Measurements from ENCODE around the gene IFT57.

DNA sequence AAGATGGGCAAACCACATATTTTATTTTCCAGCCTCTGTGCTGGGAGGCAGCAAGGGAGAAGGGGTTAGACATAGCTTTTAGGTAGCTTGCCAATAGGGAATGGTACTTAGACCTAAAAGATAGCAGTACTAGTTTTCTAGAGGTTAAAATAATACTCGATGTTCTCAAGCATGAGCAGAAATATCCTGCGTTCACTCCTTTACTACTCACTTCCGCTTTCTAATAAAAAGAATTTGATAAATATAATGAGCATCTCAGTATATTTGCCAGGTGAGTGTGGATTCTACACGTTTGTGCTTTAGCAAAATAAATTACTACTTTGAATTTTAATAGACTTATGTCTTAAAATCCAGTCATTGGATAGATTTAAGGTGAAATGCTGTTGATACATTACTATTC lies 92.0 kb downstream of the IFT57 start:
- TF ChIP-seq, protein P1, sequence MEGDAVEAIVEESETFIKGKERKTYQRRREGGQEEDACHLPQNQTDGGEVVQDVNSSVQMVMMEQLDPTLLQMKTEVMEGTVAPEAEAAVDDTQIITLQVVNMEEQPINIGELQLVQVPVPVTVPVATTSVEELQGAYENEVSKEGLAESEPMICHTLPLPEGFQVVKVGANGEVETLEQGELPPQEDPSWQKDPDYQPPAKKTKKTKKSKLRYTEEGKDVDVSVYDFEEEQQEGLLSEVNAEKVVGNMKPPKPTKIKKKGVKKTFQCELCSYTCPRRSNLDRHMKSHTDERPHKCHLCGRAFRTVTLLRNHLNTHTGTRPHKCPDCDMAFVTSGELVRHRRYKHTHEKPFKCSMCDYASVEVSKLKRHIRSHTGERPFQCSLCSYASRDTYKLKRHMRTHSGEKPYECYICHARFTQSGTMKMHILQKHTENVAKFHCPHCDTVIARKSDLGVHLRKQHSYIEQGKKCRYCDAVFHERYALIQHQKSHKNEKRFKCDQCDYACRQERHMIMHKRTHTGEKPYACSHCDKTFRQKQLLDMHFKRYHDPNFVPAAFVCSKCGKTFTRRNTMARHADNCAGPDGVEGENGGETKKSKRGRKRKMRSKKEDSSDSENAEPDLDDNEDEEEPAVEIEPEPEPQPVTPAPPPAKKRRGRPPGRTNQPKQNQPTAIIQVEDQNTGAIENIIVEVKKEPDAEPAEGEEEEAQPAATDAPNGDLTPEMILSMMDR (IDR thresholded peaks at IDR 0.05): no peak
- TF ChIP-seq ETV6 (CRISPR knock-in tag; IDR thresholded peaks at IDR 0.05) (no peak), ZNF317 (CRISPR knock-in tag; IDR thresholded peaks at IDR 0.05; ENCODE audit: borderline replicate concordance, low read depth) (no peak)
- TF ChIP-seq, protein P2, sequence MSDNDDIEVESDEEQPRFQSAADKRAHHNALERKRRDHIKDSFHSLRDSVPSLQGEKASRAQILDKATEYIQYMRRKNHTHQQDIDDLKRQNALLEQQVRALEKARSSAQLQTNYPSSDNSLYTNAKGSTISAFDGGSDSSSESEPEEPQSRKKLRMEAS (CRISPR knock-in tag; IDR thresholded peaks at IDR 0.05): no peak
